Lower leg skin (tissue), 3 donors: ENCODE data around the gene ARPC1A.

Experiments
- CTCF ChIP-seq, 3 donors: fragments of 450-650 bp; IDR thresholded peaks; one replicate each; pipeline ENCODE4 v1.5.1; 2016; ENCODE audit warnings: antibody characterized with exemption in 3 of 3, mild to moderate bottlenecking in 3 of 3, moderate library complexity in 2 of 3
- POLR2A ChIP-seq, 2 donors: fragments of 450-650 bp; IDR thresholded peaks; one replicate each; pipeline ENCODE4 v1.6.1; 2016 to 2017; ENCODE audit warnings: antibody characterized with exemption in 2 of 2, mild to moderate bottlenecking in 1 of 2, moderate library complexity in 1 of 2

- TF ChIP-seq CTCF (IDR thresholded peaks at IDR 0.05), result no peak
- no peak for TF ChIP-seq POLR2A (IDR thresholded peaks at IDR 0.05)
These were observed 37.6 kb downstream of the ARPC1A start for GRCh38 chr7:99363286-99363685.
